Suprapubic skin (tissue), 4 donors: ENCODE measurements around the gene ZBTB49.

Experiments
- CTCF ChIP-seq, 2 donors: fragments of 200-600 bp in 1 of 2; fragments of 450-650 bp in 1 of 2; sonication (generic) in 1 of 2; IDR thresholded peaks; one replicate each; pipeline ENCODE4 v1.5.1; 2016 to 2019; ENCODE audit warnings: antibody characterized with exemption in 2 of 2, mild to moderate bottlenecking in 1 of 2, moderate library complexity in 1 of 2
- POLR2A ChIP-seq, 2 donors: fragments of 450-650 bp; IDR thresholded peaks; one replicate each; pipeline ENCODE4 v1.6.1; 2017; ENCODE audit warnings: antibody characterized with exemption in 2 of 2, mild to moderate bottlenecking in 2 of 2, moderate library complexity in 2 of 2
- POLR2AphosphoS5 ChIP-seq, 3 donors: sonication (generic); formaldehyde crosslinking; IDR thresholded peaks; one replicate each; pipeline ENCODE4 v1.6.1; 2017; ENCODE audit warnings: antibody characterized with exemption in 3 of 3

- TF ChIP-seq POLR2AphosphoS5 (IDR thresholded peaks at IDR 0.05): no peak
- TF ChIP-seq CTCF (IDR thresholded peaks at IDR 0.05): no peak
- TF ChIP-seq POLR2A (IDR thresholded peaks at IDR 0.05): no peak
Observed at GRCh38 chr4:4299006-4299405, 9.0 kb downstream of the ZBTB49 start.
